LNCAP (cell line): ENCODE results near the gene MAP2K3.

Experiments
- TF ChIP-seq, protein P1 (sequence below): fragments of 450-650 bp; IDR thresholded peaks from 2 replicates; pipeline ENCODE4 v1.5.1; 2017; ENCODE audit warnings: mild to moderate bottlenecking

MAP2K3 gene

DNA sequence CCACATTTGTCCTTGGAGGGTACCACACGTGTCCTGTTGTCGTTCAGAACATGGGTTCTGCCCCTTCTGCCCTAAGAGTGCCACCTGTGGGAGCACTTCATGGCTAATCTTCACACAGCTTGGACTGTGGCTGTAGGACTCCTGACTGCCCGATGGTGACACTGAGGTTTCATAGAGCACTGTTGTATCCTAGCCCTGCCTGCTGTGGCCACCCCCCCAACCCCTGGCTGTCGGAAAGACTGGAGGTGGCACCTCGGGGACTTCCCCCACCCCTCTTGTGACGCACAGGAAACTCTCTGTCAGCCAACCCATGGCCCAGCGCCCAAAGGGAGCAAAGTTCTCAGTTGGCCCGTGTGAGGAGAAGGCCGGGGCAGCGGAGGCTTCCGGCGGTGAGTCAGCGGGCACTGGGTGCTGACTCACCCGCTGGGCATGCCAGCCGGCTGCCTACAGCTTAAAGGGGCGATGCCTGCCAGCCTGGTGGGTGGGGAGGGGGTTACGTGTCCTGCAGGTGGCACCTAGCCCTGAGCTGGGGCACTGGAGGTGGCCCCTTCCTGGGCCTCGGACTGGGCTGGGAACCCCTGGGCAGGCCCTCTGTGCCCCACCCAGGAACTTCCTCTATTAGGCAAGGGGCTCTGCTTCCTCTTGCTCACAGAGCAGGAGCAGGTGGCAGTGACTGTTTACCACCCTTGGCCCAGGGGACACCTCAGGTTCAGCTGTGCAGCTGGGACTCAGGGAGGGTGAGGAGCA, 3.4 kb downstream of the MAP2K3 start:
- TF ChIP-seq, protein P1, sequence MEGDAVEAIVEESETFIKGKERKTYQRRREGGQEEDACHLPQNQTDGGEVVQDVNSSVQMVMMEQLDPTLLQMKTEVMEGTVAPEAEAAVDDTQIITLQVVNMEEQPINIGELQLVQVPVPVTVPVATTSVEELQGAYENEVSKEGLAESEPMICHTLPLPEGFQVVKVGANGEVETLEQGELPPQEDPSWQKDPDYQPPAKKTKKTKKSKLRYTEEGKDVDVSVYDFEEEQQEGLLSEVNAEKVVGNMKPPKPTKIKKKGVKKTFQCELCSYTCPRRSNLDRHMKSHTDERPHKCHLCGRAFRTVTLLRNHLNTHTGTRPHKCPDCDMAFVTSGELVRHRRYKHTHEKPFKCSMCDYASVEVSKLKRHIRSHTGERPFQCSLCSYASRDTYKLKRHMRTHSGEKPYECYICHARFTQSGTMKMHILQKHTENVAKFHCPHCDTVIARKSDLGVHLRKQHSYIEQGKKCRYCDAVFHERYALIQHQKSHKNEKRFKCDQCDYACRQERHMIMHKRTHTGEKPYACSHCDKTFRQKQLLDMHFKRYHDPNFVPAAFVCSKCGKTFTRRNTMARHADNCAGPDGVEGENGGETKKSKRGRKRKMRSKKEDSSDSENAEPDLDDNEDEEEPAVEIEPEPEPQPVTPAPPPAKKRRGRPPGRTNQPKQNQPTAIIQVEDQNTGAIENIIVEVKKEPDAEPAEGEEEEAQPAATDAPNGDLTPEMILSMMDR, result 0 out of 2 replicates have a peak, but pooled peaks have one; percentile 9

DNA sequence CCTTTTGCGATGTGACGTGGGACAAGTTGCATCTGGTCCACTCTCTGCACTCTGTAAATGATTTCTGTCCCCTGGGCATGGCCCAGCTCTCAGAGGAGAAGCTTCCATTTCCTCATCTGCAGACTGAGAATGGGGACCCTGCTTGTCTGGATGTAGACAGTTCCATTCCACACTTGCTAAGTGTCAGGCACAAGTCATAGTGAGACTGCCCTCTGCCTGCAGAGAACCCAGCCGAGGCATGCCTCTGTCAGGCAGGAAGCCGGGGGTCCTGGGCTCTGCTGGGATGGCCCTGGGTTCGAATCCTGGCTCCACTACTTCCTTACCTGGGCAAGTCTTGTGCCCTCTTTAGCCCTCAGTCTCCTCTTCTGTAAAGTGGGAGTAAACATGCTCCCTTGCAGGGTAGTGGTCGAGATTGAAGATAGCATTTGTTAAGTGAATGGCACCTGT, 4.1 kb downstream of the MAP2K3 start:
- TF ChIP-seq, protein P1, result peak; percentile 17; the same call in 1 of the 2 replicates

DNA sequence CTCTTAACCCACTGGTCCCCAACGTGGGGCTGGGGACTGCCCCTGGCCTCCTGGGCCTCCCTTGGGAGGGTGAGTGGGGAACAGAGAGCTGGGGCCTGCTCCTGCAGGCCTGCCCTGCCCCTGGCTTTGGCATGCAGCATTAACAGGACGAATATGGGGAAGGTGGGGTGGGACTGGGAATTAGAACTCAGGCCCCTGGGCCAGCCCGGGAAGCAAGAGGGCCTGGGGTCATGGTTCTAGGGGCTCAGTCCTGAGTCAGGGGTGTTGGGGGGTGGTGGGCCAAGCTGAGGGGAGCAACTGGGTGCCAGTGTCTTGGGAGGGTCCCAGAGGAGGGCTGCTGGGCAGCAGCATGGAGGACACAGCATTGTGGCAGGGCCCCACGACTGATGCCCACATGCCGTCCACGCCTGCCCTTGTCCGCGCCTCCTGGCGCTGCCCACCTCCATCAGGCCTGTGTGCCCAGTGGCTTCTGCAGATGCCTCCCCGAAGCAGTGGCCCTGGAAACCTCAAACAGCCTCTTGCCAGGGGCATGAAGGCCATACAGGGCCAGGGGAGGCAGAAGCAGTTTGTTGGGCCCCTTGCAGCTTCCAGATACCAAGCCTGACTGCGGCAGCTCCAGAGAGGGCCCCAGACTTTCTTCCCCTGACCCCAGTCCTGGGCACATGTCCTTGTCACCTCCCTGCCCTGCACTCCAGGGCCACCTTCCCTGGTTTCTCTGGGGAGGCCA, 4.8 kb downstream of the MAP2K3 start:
- TF ChIP-seq, protein P1, result no peak

DNA sequence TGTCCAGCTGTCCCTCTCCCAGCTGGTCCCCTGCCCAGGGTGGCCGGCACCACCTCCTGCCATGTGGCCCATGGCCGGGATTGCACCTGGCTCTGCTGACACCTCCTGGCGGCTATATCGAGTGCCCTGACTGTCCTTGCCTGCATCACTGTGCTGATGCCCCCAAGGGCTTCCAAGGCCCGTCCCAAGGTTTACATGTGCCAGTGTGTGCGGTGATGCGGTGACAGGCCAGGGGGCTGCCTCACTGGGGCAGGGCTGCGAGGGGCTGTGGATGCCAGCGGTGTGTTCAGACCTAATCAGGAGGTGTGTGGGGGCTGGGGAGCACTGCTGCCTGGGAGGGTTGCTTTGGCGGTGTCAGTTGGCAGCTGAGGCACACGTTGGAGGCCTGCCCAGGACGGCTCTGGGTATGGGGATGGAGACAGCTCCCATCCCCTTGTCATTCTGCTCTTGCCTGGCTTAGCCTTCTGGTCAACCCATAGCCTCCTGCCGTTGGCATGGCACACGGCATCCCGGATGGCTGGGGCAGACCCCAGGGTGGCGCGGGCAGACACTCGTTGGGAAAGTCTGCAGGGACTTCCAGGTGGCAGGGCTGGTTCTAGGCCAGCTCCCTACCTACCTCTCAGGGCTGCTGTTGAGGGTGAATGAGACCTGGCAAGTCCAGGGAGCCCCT, 5.5 kb downstream of the MAP2K3 start:
- TF ChIP-seq, protein P1, result no peak; the same call in 1 of the 2 replicates

DNA sequence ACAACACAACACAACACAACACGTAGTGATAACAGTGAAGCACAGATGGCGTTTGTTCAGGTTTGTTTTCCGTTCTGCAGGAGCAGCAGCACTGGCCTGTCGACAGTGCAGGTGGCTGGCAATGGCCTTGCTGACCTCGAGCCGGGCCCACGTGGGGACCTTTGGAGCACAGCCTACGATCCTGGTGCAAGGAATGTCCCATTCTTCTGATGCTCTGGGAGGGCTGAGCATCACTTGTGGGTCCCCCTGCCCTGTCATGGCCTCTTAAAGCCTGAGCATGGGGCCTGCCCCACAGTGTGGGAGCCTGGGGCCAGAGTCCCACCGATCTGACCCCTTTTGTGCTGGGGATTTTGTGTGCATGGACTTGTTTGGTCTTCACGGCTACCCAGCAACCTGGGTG, 6.8 kb downstream of the MAP2K3 start:
- TF ChIP-seq, protein P1, result no peak

DNA sequence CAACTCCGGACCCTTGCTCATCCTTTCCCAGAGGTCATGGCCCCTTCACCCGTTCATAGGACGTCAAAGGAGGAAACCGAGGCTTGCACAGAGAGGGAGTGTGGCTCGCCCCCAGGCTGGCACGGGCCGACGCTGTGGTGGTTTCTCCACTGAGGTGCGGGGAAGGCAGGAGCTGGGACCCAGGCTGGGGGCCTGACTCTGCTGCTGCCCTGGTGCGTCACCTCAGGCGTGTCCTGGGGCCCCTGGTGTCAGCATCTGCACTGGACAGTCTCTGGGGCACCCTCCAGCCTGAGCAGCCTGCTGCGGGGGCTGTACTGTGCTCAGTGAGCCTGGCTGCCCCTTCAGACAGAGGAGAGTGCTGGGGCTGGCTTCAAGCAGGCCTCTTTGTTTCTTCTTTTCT, 7.4 kb downstream of the MAP2K3 start:
- TF ChIP-seq, protein P1, result no peak
